Keratinocyte (primary cell): ENCODE results near the gene BRINP1.

Experiments
- EZH2 ChIP-seq: IDR thresholded peaks from one replicate; pipeline ENCODE4 v1.6.1; 2012; ENCODE audit warnings: inconsistent platforms, mild to moderate bottlenecking, low read length, moderate library complexity
- TF ChIP-seq, protein P1 (sequence below), 3 experiments: IDR thresholded peaks in 1 of 3; conservative IDR thresholded peaks in 1 of 3; optimal IDR thresholded peaks in 1 of 3; 2 replicates in 2 of 3; 3 replicates in 1 of 3; pipeline versions ENCODE3 to v1.5.1; 2011; ENCODE audit warnings: low read length in 3 of 3, mild to moderate bottlenecking in 3 of 3, moderate library complexity in 2 of 3, control low read depth in 1 of 3, inconsistent platforms in 1 of 3; ENCODE audit not compliant: insufficient read depth in 2 of 3; ENCODE audit errors: extremely low read depth in 1 of 3

DNA sequence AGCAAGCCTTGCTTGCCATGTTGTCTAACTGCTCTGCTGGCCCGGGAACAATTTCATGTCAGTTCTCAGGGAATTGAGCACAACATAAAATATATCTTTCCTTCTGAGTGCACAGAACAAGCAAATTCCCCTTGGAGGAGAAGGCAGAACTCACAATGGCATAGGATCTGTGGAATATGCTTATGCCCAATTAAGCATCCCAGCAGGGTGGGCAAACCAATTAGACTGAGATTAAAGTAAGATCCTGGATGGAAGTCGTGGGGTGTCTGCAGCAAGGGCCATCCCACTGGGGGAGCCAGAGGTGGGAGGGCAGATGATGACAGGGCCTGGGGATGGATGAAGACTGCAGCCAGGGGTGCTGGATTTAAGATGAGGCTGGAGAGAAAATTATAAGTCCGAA, 114.1 kb downstream of the BRINP1 start:
- TF ChIP-seq, protein P1, sequence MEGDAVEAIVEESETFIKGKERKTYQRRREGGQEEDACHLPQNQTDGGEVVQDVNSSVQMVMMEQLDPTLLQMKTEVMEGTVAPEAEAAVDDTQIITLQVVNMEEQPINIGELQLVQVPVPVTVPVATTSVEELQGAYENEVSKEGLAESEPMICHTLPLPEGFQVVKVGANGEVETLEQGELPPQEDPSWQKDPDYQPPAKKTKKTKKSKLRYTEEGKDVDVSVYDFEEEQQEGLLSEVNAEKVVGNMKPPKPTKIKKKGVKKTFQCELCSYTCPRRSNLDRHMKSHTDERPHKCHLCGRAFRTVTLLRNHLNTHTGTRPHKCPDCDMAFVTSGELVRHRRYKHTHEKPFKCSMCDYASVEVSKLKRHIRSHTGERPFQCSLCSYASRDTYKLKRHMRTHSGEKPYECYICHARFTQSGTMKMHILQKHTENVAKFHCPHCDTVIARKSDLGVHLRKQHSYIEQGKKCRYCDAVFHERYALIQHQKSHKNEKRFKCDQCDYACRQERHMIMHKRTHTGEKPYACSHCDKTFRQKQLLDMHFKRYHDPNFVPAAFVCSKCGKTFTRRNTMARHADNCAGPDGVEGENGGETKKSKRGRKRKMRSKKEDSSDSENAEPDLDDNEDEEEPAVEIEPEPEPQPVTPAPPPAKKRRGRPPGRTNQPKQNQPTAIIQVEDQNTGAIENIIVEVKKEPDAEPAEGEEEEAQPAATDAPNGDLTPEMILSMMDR (optimal IDR thresholded peaks at IDR 0.05 in 1 of 3, IDR thresholded peaks at IDR 0.05 in 1 of 3, conservative IDR thresholded peaks at IDR 0.05 in 1 of 3; ENCODE audit: extremely low read depth in 1 of 3, insufficient read depth in 2 of 3, low read length in 3 of 3), result no peak
- TF ChIP-seq EZH2, result no peak
